Mammary epithelial cell (primary cell): Measurements from ENCODE around the gene MOGAT1.

ENCODE experiments used
- CTCF ChIP-seq, 2 donors: IDR thresholded peaks in 1 of 2; conservative IDR thresholded peaks in 1 of 2; 2 replicates each; pipeline ENCODE4 v1.5.1; 2011 to 2012; ENCODE audit warnings: inconsistent platforms in 2 of 2, low read length in 2 of 2, mild to moderate bottlenecking in 2 of 2, control low read depth in 1 of 2, low read depth in 1 of 2; ENCODE audit not compliant: insufficient read depth in 1 of 2; ENCODE audit errors: extremely low read depth in 1 of 2
- EZH2 ChIP-seq: IDR thresholded peaks from 2 replicates; pipeline ENCODE4 v1.6.1; 2012; ENCODE audit warnings: low read length, inconsistent platforms, borderline replicate concordance

- TF ChIP-seq EZH2, result no peak
- no peak for TF ChIP-seq CTCF (conservative IDR thresholded peaks at IDR 0.05 in 1 of 2, IDR thresholded peaks at IDR 0.05 in 1 of 2; ENCODE audit: extremely low read depth in 1 of 2, insufficient read depth in 1 of 2, low read depth in 1 of 2, low read length in 2 of 2)
Measured at GRCh38 chr2:222652491-222653255, 18.8 kb upstream of the MOGAT1 start.
